Activated CD4-positive, alpha-beta memory T cell treated with anti-CD3 and anti-CD28 coated beads, Interleukin-2, amount 10 ng/mL, durations not matched to agents 7 days and 5 days (primary cell): Measurements from ENCODE around the gene MMP26. TPM values are rescaled to one million over a fixed set of nuclear protein-coding genes. Genes with fewer than 3 reads are reported as not detected.
"Not testable (repeated sequence)": the region's sequence is repeated elsewhere in the genome, so short reads cannot be mapped to it uniquely, and the experiment has no call there.

Source experiments
- CTCF ChIA-PET: fragments of 350-600 bp; sonication (Branson Sonifier 250); formaldehyde crosslinking; loops from one replicate; lab custom pipeline; 2021; ENCODE audit warnings: antibody characterized with exemption, inconsistent platforms; lab: Charles Lee
- POLR2A ChIA-PET: fragments of 350-600 bp; sonication (Branson Sonifier 250); formaldehyde crosslinking; loops from one replicate; lab custom pipeline; 2021; ENCODE audit warnings: antibody characterized with exemption; lab: Charles Lee
- DNase-seq: peaks from one replicate; pipeline ENCODE4 v3.0.0-alpha.2; 2020
- H3K27ac Mint-ChIP-seq: one replicate; pipeline ENCODE4 v1.8.0; 2021; ENCODE audit warnings: mild to moderate bottlenecking, mixed read lengths
- H3K27me3 Mint-ChIP-seq: one replicate; pipeline ENCODE4 v1.8.0; 2021; ENCODE audit warnings: mixed read lengths
- H3K36me3 Mint-ChIP-seq: one replicate; pipeline ENCODE4 v1.8.0; 2021; ENCODE audit warnings: low read depth, mixed read lengths
- H3K4me1 Mint-ChIP-seq: one replicate; pipeline ENCODE4 v1.8.0; 2021; ENCODE audit warnings: mixed read lengths
- H3K4me3 Mint-ChIP-seq: one replicate; pipeline ENCODE4 v1.8.0; 2021; ENCODE audit warnings: mild to moderate bottlenecking, mixed read lengths
- H3K9me3 Mint-ChIP-seq: one replicate; pipeline ENCODE4 v1.8.0; 2021; ENCODE audit warnings: mixed read lengths
- total RNA-seq, 2 experiments: library from RNA; stranded (reverse); gene quantifications; one replicate each; pipeline ENCODE4 v1.2.3, GENCODE V29; 2021

MMP26 gene
- total RNA-seq, 2 experiments from 2014 or later = not detected

DNA sequence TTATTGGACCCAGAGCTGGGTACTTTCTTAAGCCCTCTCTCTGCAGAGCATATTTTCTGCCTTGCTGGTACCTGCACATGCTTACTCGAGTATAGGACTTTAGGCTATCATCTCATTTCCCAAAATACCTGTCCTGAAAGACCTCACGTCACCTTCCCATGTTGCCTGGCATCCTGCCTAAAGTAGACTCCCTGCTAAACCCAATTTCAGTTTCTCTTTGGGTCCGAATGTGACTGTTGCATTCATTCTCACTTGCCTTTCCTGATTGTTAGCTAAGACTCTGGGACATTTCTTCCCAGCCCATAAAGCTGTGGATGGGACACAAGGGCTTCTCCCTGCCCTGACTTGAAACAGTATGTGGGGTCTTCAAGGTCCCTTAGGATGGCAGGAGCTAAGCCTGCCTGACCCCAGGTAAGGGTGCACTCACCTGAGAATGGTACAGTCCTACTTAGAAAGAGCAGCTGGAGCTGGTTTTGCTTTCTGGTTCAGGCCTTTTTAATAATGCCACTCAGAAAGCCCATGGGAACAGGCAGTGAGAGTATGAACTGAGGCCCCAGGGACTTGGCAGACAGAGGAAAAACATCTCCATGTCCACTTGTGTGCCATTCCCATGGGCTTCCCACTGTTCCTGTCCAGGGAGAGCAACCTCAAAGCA, 19.8 kb upstream of the MMP26 start:
- ChIA-PET POLR2A (no interaction called here), CTCF (no interaction called here)
- no peak overlapping the region for H3K27ac Mint-ChIP-seq

GRCh38 chr11:4695442-4695841, 9.1 kb upstream of the MMP26 start:
- ChIA-PET POLR2A (no interaction called here), CTCF (no interaction called here)
- no peak overlapping the region for H3K27ac Mint-ChIP-seq
- H3K4me1 Mint-ChIP-seq = peaks cover 7% of the 10 kb centered on the region
- H3K27me3 Mint-ChIP-seq = peaks cover 10% of the 10 kb centered on the region
- H3K4me3 Mint-ChIP-seq = no peak overlapping the region
- DNase-seq = no peak
- no peaks in the 10 kb centered on the region for H3K36me3 Mint-ChIP-seq
- H3K9me3 Mint-ChIP-seq = no peaks in the 10 kb centered on the region

More for the DNA sequence above, 19.8 kb upstream of the MMP26 start:
- no peak for DNase-seq
- no peaks in the 10 kb centered on the region for H3K4me1 Mint-ChIP-seq
- no peak overlapping the region for H3K4me3 Mint-ChIP-seq
- H3K27me3 Mint-ChIP-seq = no peaks in the 10 kb centered on the region
- H3K9me3 Mint-ChIP-seq = no peaks in the 10 kb centered on the region
- no peaks in the 10 kb centered on the region for H3K36me3 Mint-ChIP-seq

DNA sequence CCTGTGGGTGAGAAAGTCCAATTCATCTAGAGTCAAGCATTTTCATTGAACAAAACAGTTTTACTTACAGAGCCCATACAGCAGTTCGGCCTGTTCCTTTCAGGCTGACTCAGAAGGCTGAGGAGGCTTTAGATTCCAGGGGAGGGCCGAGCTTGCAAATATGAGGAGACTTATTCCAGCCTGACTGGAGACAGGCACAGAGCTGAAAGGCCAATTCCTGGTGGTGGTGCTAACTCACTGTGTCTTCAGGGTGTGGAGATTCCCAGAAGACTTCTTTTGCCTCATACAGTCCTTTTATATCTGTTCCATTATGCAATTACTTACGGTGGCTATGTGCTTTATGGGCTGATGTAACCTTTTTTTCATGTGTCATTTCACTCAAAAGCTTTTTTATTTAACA, 7.0 kb upstream of the MMP26 start, which contains the start of gene OR51E2:
TSS of gene OR51E2 (minus strand) at position 269 of the 400 bp plus-strand sequence. CDS start 15,142 bp downstream, outside the sequence.
- Mint-ChIP-seq H3K4me3 (no peak within 1 kb of the TSS), H3K4me1 (peaks cover 7% of the 10 kb centered on the region), H3K36me3 (no peaks in the 10 kb centered on the region), H3K9me3 (no peaks in the 10 kb centered on the region), H3K27ac (no peak within 1 kb of the TSS), H3K27me3 (peaks cover 4% of the 10 kb centered on the region)
- POLR2A ChIA-PET = no interaction called here
- DNase-seq = no peak
- CTCF ChIA-PET = no interaction called here

GRCh38 chr11:4699697-4700435, 4.7 kb upstream of the MMP26 start:
- ChIA-PET CTCF (no interaction called here), POLR2A (no interaction called here)
- H3K27ac Mint-ChIP-seq = no peak overlapping the region
- no peak for DNase-seq
- H3K27me3 Mint-ChIP-seq = peaks cover 4% of the 10 kb centered on the region
- no peaks in the 10 kb centered on the region for H3K9me3 Mint-ChIP-seq
- peaks cover 7% of the 10 kb centered on the region for H3K4me1 Mint-ChIP-seq
- no peak overlapping the region for H3K4me3 Mint-ChIP-seq
- no peaks in the 10 kb centered on the region for H3K36me3 Mint-ChIP-seq

DNA sequence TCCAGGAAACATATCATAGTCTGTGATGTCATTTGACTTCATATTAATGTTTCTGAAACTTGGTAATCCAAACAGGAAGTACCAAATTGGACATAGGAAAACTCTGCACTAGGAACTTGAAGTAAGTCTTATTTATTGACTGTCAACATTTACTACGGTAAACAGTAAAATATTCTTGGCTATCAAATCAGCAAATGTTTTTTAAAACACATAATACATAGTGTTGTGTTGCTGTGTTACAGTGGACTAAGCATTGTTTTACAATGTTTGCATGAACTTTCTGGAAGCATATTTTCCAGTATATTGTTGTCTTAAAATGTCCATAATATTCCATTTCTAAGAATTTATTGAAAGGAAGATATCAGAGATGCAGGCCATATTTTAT, 4.2 kb upstream of the MMP26 start:
- H3K36me3 Mint-ChIP-seq = no peaks in the 10 kb centered on the region
- peaks cover 4% of the 10 kb centered on the region for H3K27me3 Mint-ChIP-seq
- ChIA-PET CTCF (no interaction called here), POLR2A (no interaction called here)
- no peak overlapping the region for H3K27ac Mint-ChIP-seq
- DNase-seq = no peak
- no peak overlapping the region for H3K4me3 Mint-ChIP-seq
- no peaks in the 10 kb centered on the region for H3K9me3 Mint-ChIP-seq
- peaks cover 7% of the 10 kb centered on the region for H3K4me1 Mint-ChIP-seq

DNA sequence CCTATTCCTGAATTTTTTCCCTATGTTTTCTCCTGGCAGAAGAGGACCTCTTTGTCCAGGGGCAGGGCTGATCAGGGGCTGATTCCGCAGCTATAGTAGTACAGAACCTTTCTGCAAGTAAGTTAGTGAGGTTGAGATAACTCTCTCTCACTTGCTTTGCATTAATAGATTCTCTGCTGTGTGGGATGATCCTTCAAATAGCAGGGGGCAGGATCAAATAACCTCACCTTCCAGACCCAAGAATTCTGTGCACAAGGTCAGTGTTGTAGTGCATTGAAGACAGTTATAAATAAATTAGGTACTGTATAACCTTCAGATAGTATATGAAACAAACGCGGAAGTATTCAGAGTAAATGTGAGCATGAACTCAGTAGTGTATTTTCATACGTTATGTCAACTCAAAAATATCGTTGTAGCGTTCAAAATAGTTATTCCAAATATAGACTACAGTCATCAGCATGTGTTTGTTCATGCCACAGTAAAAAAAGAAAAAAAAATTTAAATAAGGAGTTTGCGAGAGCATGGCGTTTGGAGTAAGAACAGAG, 278 bp downstream of the MMP26 start:
- Mint-ChIP-seq H3K4me1 (no peaks in the 10 kb centered on the region), H3K27ac (no peak overlapping the region), H3K9me3 (no peaks in the 10 kb centered on the region), H3K36me3 (no peaks in the 10 kb centered on the region), H3K4me3 (no peak overlapping the region), H3K27me3 (peaks cover 11% of the 10 kb centered on the region)
- ChIA-PET CTCF (interaction anchor here (2.0 kb wide), 1 partner anchor 68 kb away, joined by 7 read pairs; the partner anchor contains the start of gene OR51D1), POLR2A (no interaction called here)
- DNase-seq = no peak

- Mint-ChIP-seq H3K9me3 (no peaks in the 10 kb centered on the region), H3K4me3 (no peak overlapping the region), H3K27ac (no peak overlapping the region), H3K27me3 (peaks cover 7% of the 10 kb centered on the region), H3K36me3 (no peaks in the 10 kb centered on the region), H3K4me1 (no peaks in the 10 kb centered on the region)
- ChIA-PET POLR2A (no interaction called here), CTCF (no interaction called here)
- no peak for DNase-seq
These were observed 8.7 kb downstream of the MMP26 start for GRCh38 chr11:4713241-4713640.

- Mint-ChIP-seq H3K27me3 (peaks cover 4% of the 10 kb centered on the region), H3K36me3 (no peaks in the 10 kb centered on the region), H3K4me1 (no peaks in the 10 kb centered on the region), H3K4me3 (no peak overlapping the region), H3K9me3 (no peaks in the 10 kb centered on the region), H3K27ac (no peak overlapping the region)
- POLR2A ChIA-PET = no interaction called here
- no peak for DNase-seq
- CTCF ChIA-PET = no interaction called here
These were observed 9.7 kb downstream of the MMP26 start for GRCh38 chr11:4714300-4714699.

- H3K27ac Mint-ChIP-seq, H3K4me1 Mint-ChIP-seq, H3K36me3 Mint-ChIP-seq, H3K4me3 Mint-ChIP-seq, POLR2A ChIA-PET, H3K27me3 Mint-ChIP-seq, DNase-seq, H3K9me3 Mint-ChIP-seq, CTCF ChIA-PET: not testable (repeated sequence)
These were observed 18.3 kb downstream of the MMP26 start for GRCh38 chr11:4722616-4723534.

DNA sequence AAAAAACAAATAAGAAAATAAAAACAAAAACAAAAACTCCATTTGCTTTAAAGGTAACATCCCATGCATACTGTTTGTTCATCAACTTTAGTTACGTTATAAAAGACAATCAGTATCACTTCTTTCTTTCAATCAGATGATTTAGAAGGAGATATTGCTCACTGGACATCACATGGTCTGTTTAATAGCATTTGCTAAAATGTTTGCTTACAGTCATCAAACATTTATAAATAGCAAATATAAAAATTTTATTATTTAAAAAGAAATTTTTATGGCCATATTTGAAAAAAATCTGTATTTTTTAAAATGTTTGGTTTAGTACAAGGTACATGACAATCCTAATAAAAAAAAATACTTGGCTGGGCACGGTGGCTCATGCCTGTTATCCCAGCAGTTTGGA, 22.6 kb downstream of the MMP26 start:
- H3K9me3 Mint-ChIP-seq = no peaks in the 10 kb centered on the region
- CTCF ChIA-PET = no interaction called here

GRCh38 chr11:4740735-4741134, 36.2 kb downstream of the MMP26 start:
- Mint-ChIP-seq H3K9me3 (no peaks in the 10 kb centered on the region), H3K27me3 (no peaks in the 10 kb centered on the region), H3K36me3 (no peaks in the 10 kb centered on the region), H3K4me3 (no peak overlapping the region), H3K27ac (no peak overlapping the region), H3K4me1 (no peaks in the 10 kb centered on the region)
- ChIA-PET CTCF (no interaction called here), POLR2A (no interaction called here)
- no peak for DNase-seq

More for the DNA sequence above, 22.6 kb downstream of the MMP26 start:
- no peak overlapping the region for H3K27ac Mint-ChIP-seq
- H3K27me3 Mint-ChIP-seq = no peaks in the 10 kb centered on the region
- no peak overlapping the region for H3K4me3 Mint-ChIP-seq
- H3K4me1 Mint-ChIP-seq = no peaks in the 10 kb centered on the region
- no peak for DNase-seq
- no peaks in the 10 kb centered on the region for H3K36me3 Mint-ChIP-seq
- POLR2A ChIA-PET = no interaction called here

DNA sequence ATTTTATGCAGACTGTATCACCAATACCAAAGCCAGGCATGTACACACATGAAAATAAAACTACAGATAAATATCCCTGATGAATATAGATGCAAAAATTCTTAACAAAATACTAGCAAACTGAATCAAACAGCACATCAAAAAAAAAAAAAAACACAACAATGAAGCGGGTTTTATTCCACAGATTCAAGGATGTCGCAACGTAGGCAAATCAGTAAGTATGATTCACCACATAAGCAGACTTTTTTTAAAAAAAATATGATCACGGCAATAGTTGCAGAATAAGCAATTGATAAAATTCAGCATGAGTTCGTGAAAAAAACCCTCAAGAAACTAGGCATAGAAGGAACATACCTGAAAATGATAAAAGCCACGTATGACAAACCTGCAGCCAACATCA, 43.9 kb downstream of the MMP26 start:
- POLR2A ChIA-PET = no interaction called here
- H3K27ac Mint-ChIP-seq = no peak overlapping the region
- no peaks in the 10 kb centered on the region for H3K9me3 Mint-ChIP-seq
- H3K27me3 Mint-ChIP-seq = peaks cover 2% of the 10 kb centered on the region
- H3K4me3 Mint-ChIP-seq = no peak overlapping the region
- H3K36me3 Mint-ChIP-seq = no peaks in the 10 kb centered on the region
- no peaks in the 10 kb centered on the region for H3K4me1 Mint-ChIP-seq
- CTCF ChIA-PET = no interaction called here
- no peak for DNase-seq

GRCh38 chr11:4751201-4751600, 46.6 kb downstream of the MMP26 start:
- no peak overlapping the region for H3K27ac Mint-ChIP-seq
- CTCF ChIA-PET = no interaction called here
- H3K4me3 Mint-ChIP-seq = no peak overlapping the region

More at GRCh38 chr11:4751201-4751600, 46.6 kb downstream of the MMP26 start:
- H3K36me3 Mint-ChIP-seq = no peaks in the 10 kb centered on the region
- no peak for DNase-seq
- H3K9me3 Mint-ChIP-seq = no peaks in the 10 kb centered on the region
- peaks cover 2% of the 10 kb centered on the region for H3K27me3 Mint-ChIP-seq
- no peaks in the 10 kb centered on the region for H3K4me1 Mint-ChIP-seq
- POLR2A ChIA-PET = no interaction called here
